Measurements from ENCODE around the gene ADGRV1. TPM values are rescaled to one million over a fixed set of nuclear protein-coding genes. Genes with fewer than 3 reads are reported as not detected.
A peak's percentile ranks its signal among the peaks of the same experiment; 100 is the strongest.
"Not testable (repeated sequence)": the region's sequence is repeated elsewhere in the genome, so short reads cannot be mapped to it uniquely, and the experiment has no call there.

ADGRV1 gene
- total RNA-seq, 1 donor from 2014 or later = under 0.01 TPM

DNA sequence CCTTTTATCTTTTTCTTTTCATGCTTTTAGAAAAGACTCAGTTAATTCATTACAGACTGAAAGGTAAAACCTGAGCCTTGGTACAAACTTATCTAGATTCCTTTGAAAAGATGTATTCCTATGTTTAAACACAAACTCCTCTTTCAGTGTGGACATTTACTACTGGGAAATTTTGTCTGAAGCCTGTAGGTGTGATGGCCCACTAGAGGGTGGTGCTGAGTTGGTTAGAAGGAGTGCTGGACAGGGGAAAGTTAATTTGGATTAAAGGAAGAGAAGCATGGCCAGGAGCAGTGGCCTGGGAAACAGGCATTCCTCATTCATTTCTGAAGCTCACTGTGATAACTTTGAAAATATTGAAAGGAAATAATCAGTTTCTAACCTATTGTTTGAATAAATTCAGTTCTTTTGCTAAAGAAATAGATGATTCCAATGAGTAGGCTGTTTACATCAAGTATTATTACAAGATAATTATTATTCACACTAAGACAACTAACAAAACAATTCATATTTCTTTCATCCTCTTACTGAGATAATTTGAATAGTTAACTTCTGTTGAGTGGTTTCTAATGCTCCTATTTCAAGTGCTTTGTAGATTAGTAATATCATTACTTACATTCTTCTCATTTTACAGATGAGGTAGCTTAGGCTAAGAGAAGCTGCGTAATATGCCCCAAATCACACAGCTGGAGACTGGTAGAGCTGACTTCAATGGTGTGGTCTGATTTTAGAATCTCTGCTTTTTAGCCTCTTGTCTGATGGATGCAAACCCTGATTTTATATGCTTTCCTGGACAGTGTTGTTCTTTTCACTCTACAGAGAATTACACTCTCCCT lies 150.9 kb downstream of the ADGRV1 start:
- DNase-seq (ENCODE audit: low read depth in 2 of 2) = peak; percentile 39 to 56

DNA sequence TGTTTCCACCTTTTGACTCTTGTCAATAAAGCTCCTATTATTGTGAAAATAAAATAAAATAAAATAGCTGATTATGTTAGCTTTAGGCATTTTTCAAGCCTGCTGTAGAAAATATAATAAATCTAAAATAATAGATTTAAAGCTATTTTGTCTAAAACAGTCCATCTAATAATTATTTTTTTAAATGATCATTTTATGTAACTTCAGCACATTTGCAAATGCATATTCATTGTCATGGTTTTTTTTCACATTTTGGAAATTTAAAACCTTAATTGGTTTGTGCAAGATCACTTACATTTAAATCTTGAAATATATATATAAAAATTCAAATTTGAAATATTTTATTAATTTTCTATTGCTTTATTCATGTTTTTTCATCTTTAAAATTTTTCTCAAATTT lies 159.8 kb downstream of the ADGRV1 start:
- DNase-seq (ENCODE audit: low read depth in 2 of 2) = no peak

DNA sequence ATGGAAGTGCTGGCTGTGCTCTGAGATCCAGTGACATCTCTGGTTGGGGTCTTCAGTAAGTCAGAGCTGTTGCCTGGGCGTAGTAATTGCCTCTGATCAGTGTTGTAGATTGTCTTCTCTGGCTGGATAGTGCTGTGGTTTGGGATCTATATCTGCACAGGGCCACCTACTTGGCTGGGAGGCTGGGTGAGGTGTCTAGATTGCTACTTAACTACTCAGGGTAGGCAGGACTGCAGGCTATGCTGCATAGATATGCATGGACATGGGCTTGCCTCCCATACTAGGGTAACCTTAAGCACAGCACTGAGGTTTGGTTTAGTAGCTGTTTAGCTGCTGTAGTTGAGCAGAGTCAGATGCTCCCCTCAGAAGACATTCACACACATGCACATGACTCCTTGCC lies 181.0 kb downstream of the ADGRV1 start:
- DNase-seq (ENCODE audit: low read depth in 2 of 2) = no peak

DNA sequence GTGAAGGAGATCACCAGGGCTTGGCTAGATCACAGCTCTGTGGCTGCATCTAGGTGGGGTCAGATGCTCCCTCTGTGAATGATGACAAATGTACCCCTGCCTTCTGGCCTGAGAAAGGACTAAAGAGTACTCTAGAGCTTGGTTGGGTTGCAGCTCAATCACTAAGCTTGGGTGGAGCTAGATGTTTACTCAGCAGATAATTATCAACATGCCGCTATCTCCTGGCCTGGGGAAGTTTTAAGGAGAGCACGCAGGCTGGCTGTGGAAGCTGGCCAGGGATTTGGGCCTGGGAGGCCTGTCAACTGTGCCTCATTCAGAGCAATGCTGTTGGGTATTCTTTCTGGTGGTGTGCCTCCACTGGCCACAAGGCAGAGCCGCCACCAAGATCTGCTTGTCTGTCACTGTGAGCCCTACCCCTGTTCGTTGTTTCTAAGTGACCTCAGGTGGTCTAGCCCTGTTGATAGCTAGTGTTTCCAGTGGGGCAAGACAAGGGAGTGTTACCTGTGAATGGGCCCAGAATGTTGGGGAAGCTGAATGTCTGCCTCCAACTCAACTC lies 181.7 kb downstream of the ADGRV1 start:
- no peak for DNase-seq (ENCODE audit: low read depth in 2 of 2)

DNA sequence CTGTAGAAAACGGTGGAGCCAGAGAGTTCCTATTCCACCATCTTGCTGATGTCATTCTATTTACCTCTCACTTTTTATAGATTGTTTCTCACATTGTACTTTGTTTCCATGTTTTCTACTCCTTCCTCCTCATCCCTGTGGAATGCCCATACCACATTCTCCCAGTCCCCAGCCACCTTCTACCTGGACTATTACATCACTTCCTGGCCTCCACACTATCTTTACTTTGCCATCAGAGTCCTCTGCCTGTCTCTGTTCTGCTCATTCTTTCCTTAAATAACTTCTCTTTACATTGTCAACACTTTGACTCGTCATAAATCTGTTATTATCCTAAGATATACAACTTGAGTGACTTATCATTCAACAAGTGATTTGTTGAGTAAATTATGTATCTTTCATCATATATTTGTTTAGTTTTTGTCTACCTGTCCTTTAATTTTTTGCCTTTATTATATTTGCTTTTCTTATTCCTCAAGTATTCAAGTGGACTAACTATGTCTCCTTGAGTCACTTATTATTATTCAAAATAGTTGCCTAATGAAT lies 182.5 kb downstream of the ADGRV1 start:
- no peak for DNase-seq (ENCODE audit: low read depth in 2 of 2)

DNA sequence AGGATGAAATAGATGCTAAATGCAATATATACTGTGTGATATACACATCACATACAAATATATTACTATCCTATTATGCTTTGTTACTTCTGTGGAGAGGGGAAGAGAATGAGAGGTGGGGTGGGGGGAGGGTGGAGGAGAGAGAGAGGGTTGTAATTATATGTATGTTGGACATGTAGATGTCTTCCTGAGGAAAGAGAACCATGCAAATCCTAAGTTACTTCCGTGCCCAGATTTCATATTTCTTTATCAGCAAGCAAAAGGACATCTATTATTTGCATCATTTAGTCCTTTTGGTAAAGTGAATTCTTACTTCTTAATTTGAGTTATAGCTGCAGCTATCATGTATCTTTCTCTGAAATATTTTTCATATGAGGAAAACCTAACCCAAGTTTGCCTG lies 187.5 kb downstream of the ADGRV1 start:
- no peak for DNase-seq (ENCODE audit: low read depth in 2 of 2)

DNA sequence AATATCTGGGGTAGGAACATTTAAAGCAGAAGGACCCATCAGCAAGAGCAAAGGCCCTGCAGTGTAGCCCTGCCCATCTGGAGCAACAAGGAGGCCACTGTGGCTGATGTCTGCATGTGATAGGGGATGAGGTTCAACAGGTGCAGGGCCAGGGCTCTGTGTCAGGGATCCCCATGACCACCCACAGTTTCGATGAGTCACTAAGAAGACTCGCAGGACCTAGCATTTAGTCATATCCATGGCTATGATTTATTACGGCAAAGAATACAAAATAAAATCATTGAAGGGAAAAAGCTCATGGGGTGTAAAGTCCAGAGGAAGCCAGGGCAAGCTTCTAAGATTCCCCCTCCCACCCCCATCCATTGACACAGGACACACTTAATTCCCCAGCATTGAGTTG lies 188.6 kb downstream of the ADGRV1 start:
- no peak for DNase-seq (ENCODE audit: low read depth in 2 of 2)

DNA sequence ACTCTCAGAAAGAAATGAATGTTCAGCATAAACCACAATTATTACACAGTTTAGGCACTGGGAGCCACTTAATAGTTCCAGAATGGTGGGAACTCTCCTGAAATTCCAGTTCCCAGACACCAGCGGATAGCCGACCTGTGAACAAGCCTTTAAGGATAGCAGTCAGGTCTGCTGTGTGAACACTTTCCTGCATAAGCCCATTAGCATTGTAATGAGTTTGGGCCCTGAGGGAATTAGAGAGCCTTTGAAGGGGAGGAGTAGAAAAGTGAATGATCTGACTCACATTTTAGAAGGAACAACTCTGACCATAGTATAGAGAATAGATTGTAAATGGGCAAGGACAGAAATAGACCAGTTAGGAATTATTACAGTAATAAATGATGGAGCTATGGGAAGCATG lies 189.1 kb downstream of the ADGRV1 start:
- DNase-seq (ENCODE audit: low read depth in 2 of 2) = no peak

DNA sequence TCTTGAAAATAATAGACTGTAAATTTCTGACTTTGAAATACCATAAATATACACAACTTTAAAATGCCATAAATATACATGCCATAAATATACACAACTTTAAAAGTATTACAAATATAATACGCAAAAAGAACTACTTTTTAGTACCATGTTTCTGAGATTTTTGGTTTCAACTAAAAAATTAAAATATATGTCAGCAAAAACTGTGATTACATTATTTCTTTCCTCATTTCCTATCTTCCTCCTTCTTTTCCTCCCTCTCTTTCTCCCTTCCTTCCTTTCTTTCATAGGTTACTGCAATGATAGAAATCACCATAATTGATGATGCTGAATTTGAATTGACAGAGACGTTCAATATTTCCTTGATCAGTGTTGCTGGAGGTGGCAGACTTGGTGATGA lies 200.5 kb downstream of the ADGRV1 start:
- no peak for DNase-seq (ENCODE audit: low read depth in 2 of 2)

DNA sequence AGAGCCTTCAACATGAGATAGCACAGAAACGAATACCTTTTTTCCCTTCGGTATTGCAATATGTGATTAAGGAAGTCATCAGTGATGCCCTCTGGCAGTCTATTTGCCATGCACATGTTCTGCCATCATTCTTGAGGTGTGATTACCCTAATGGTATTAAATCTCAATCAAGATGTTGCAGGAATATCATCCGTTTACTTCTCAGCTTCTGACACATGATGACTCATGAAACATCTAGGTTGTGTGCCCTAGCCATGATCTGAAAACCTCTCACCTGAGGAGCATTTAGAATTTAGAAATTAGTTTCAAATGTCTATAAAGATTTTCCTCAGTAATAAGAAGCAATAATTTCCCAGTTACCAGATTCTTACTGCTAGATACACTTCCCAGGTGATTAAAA lies 209.1 kb downstream of the ADGRV1 start:
- DNase-seq (ENCODE audit: low read depth in 2 of 2) = no peak

DNA sequence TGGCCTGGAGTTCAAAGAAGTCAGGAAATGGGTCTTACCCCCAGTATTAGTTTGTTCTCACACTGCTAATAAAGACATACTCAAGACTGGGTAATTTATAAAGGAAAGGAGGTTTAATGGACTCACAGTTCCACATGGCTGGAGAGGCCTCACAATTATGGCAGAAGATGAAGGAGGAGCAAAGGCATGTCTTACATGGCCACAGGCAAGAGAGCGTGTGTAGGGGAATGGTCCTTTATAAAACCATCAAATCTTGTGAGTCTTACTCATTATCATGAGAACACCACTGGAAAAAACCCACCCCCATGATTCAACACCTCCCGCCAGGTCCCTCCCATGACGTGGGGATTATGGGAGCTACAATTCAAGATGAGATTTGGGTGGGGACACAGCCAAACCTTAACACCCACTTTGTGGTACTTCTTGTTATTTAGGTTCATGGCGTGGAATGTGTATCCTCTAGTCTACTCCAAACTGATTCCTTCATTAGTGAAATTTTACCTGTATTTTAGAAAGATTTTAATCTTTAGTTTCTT lies 211.5 kb downstream of the ADGRV1 start:
- not testable (repeated sequence) for DNase-seq (ENCODE audit: low read depth in 2 of 2)

DNA sequence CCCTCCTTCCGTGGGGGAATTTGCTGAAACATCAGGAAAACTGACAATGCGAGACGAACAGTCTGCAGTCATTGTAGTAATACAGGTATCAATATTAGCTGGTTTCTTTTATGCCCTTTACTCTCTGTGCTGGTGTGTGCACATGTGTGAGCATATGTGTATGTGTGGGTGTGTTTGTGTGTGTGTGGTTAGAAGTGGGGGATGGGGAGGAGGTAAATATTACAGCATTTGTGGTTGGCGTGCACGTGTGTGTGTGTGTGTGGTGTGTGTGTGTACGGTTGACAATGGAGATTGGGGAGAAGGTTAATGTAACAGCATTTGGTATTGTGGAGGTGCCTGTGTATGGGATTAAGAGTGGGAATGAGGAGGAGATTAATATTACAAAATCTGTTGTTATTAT lies 219.4 kb downstream of the ADGRV1 start:
- no peak for DNase-seq (ENCODE audit: low read depth in 2 of 2)

DNA sequence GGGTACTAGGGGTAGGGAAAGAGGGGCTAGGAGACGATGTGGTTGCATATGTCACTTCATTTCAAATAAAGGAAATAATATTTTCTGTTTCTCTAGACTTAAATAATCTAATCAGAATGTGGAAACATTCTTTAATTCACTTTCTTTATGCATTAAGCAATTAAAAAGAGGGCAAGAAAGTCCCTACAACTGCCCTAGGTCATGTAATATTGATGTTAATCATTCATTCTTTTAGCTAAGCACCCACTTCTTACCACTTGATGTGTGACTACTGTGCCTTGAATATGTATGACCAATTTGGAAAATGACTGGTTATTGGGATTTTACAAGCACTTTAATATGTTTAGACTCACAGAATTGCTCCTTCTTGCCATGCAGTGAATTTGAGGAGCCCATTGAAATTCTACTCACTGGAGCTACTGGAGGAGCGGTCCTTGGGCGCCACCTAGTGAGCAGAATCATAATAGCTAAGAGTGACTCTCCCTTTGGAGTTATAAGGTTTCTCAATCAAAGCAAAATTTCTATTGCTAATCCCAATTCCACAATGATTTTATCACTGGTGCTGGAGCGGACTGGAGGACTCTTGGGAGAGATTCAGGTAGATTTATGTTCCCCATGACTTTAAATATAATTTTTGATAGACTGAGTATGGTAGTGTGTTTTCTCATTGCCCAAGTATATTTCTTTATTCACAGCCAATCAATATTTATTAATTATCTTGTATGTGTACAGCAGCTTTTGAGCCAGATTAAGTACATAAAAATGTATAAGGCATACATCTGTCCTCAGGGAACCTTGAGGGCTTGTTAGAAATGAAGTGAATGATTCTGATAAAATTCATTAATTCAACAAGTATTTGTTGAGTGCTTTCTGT lies 225.1 kb downstream of the ADGRV1 start:
- peak; percentile 59 to 72 for DNase-seq (ENCODE audit: low read depth in 2 of 2)

DNA sequence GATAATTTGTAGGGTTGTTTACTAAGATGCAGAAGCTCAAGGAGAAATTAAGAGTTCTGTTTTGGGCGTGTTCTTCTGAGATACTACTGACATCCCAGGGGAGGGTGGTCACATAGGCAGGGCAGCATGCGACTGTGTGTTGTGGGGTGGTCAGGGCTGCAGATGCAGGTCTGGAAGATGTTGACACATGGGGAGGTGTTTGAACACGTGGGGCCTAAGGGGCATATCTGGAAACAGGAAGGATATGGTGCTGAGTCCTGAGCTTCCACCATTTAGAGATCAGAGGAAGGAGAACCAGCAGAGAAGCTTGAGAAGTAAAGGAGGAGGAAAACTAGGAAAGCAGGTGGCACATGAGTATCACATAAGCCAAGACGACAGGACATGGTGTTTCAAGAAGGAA lies 228.2 kb downstream of the ADGRV1 start:
- no peak for DNase-seq (ENCODE audit: low read depth in 2 of 2)

DNA sequence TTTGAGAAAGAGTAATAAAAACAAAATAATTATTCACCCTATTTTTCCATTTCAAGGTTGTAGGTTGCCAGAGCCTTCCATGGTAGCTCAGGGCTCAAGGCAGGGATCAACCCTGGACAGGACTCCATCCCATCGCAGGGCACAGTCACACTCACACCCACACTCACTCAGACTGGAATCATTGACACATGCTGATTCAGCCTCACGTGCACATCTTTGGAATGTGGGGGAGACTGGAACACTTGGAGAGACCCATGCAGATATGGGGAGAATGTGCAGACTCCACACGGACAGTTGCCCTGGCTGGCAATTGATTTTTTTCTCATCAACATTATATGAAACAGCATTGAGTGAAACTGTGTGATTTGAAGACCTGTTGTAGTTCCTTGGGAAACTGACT lies 234.1 kb downstream of the ADGRV1 start:
- DNase-seq (ENCODE audit: low read depth in 2 of 2) = no peak

DNA sequence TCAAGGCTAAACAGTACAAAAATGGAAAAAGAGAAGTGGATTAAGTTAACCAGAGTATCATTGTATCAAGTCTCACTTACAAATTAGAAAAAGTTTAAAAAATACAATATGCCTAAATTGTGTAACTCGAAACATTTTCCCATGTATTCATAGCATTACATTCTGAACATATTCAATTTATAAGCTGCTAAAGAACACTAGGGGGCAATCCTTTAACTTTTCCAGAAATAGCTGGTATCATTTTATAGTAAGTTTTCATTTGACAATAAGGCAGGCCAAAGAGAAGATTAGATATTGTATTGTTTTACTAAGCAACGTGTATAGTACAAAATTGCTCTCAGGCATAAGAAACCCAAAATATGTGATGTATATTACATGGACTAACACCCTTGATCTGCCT lies 234.6 kb downstream of the ADGRV1 start:
- DNase-seq (ENCODE audit: low read depth in 2 of 2) = peak in 1 of 2 donors; percentile 10

DNA sequence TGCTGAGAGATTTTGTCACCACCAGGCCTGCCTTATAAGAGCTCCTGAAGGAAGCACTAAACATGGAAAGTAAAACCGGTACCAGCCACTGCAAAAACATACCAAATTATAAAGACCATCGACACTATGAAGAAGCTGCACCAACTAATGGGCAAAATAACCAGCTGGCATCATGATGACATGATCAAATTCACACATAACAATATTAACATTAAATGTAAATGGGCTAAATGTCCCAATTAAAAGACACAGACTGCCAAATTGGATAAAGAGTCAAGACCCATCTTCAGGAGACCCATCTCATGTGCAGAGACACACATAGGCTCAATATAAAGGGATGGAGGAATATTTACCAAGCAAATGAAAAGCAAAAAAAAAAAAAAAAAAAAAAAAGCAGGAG lies 238.3 kb downstream of the ADGRV1 start:
- not testable (repeated sequence) for DNase-seq (ENCODE audit: low read depth in 2 of 2)

DNA sequence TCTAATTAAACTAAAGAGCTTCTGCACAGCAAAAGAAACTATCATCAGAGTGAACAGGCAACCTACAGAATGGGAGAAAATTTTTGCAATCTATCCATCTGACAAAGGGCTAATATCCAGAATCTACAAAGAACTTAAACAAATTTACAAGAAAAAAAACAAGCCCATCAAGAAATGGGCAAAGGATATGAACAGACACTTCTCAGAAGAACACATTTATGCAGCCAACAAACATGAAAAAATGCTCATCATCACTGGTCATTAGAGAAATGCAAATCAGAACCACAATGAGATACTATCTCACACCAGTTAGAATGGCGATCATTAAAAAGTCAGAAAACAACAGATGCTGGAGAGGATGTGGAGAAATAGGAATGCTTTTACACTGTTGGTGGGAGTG lies 241.5 kb downstream of the ADGRV1 start:
- DNase-seq (ENCODE audit: low read depth in 2 of 2) = not testable (repeated sequence)

DNA sequence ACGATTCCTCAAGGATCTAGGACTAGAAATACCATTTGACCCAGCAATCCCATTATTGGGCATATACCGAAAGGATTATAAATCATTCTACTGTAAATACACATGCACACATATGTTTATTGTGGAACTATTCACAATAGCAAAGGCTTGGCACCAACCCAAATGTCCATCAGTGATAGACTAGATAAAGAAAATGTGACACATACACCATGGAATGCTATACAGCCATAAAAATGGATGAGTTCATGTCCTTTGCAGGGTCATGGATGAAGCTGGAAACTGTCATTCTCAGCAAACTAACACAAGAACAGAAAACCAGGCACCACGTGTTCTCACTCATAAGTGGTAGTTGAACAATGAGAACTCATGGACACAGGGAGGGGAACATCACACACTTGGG lies 241.9 kb downstream of the ADGRV1 start:
- DNase-seq (ENCODE audit: low read depth in 2 of 2) = not testable (repeated sequence)

DNA sequence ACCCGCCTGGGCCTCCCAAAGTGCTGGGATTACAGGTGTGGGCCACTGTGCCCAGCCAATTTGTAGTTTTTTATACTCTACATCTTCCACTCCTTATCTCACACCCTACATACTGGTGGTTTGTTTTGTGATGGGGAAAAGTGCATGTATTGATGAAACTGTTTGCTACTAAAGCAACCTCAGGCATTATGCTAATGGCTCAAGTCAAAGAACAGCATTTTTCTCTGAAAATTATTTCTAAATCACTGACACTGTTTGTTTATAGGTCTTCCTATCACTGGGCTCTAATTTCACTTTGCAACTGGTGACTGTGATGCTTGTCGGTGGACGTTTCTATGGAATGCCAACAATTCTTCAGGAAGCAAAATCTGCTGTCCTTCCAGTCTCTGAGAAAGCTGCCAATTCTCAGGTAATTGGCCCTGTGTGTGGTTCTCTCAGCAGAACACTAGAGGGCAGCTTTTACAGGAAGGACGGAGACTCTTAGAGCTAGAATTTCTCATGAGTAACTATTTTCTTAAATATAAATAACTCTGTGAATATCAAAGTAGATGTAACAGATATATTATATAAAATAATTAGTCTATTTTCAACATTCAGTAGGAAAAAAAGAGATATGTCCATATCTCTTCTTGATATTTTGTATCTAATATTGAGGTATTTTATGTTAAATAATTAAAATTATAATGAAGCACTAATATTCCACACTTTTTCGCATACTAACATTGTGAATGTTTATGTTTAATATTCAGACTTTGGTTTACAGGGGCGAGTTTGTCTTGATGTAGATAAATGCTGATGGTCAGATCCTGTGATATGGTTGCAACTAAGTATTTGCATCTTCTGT lies 244.1 kb downstream of the ADGRV1 start:
- DNase-seq (ENCODE audit: low read depth in 2 of 2) = peak; percentile 47 to 49

DNA sequence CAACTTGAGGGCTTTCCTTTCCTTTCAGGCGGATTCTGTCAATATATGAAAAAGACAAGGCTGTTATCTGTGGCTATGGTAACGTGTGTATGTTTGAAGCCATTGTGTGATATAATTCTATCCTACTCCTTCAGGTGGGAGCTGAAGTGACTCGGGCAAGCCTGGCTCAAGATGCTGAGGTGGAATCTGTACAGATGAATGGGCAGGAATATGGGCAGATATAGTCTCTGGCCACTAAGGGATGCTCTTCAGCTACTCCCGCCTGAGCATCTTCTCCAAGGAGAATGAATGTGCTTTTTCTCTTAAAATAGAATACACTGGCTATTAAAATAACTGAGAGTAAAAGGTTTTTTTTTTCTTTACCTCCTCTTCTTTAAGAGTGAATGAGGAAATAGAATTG lies 244.8 kb downstream of the ADGRV1 start:
- DNase-seq (ENCODE audit: low read depth in 2 of 2) = no peak
